Ishikawa (cell line): Measurements from ENCODE around the gene COX17.

Experiments used
- CEBPB ChIP-seq: IDR thresholded peaks from 2 replicates; pipeline ENCODE4 v1.6.1; 2012
- CREB1 ChIP-seq: IDR thresholded peaks from 2 replicates; pipeline ENCODE4 v1.6.1; 2012; ENCODE audit warnings: low read depth
- EGR1 ChIP-seq: IDR thresholded peaks from 2 replicates; pipeline ENCODE4 v1.6.1; 2012
- EP300 ChIP-seq: IDR thresholded peaks from 2 replicates; pipeline ENCODE4 v1.6.1; 2012; ENCODE audit warnings: borderline replicate concordance
- FOXM1 ChIP-seq: IDR thresholded peaks from 2 replicates; pipeline ENCODE4 v1.6.1; 2012; ENCODE audit warnings: low read depth, borderline replicate concordance
- NFIC ChIP-seq: IDR thresholded peaks from 2 replicates; pipeline ENCODE4 v1.6.1; 2012
- RAD21 ChIP-seq: IDR thresholded peaks from 2 replicates; pipeline ENCODE4 v1.6.1; 2012; ENCODE audit warnings: low read depth
- TAF1 ChIP-seq: IDR thresholded peaks from 2 replicates; pipeline ENCODE4 v1.6.1; 2012; ENCODE audit warnings: low read depth, mild to moderate bottlenecking
- TCF12 ChIP-seq: IDR thresholded peaks from 2 replicates; pipeline ENCODE4 v1.6.1; 2012; ENCODE audit warnings: low read depth
- TEAD4 ChIP-seq: IDR thresholded peaks from 2 replicates; pipeline ENCODE4 v1.6.1; 2012
- USF1 ChIP-seq: IDR thresholded peaks from 2 replicates; pipeline ENCODE4 v1.6.1; 2012
- YY1 ChIP-seq: IDR thresholded peaks from 2 replicates; pipeline ENCODE4 v1.6.1; 2012; ENCODE audit warnings: low read depth
- ZBTB7A ChIP-seq: IDR thresholded peaks from 2 replicates; pipeline ENCODE4 v1.6.1; 2012; ENCODE audit warnings: low read depth
- TF ChIP-seq, protein P1 (sequence below): IDR thresholded peaks from 2 replicates; pipeline ENCODE4 v1.6.1; 2012; ENCODE audit warnings: low read depth, mild to moderate bottlenecking
- TF ChIP-seq, protein P2 (sequence below): IDR thresholded peaks from 2 replicates; pipeline ENCODE4 v1.6.1; 2012

COX17 gene

GRCh38 chr3:119679874-119680273 lies 2.7 kb upstream of the COX17 start:
- TF ChIP-seq TAF1 (no peak), YY1 (no peak), ZBTB7A (no peak), TEAD4 (no peak), EP300 (no peak), TCF12 (no peak), CEBPB (no peak), NFIC (no peak), EGR1 (no peak), FOXM1 (no peak)

- TF ChIP-seq, protein P1, sequence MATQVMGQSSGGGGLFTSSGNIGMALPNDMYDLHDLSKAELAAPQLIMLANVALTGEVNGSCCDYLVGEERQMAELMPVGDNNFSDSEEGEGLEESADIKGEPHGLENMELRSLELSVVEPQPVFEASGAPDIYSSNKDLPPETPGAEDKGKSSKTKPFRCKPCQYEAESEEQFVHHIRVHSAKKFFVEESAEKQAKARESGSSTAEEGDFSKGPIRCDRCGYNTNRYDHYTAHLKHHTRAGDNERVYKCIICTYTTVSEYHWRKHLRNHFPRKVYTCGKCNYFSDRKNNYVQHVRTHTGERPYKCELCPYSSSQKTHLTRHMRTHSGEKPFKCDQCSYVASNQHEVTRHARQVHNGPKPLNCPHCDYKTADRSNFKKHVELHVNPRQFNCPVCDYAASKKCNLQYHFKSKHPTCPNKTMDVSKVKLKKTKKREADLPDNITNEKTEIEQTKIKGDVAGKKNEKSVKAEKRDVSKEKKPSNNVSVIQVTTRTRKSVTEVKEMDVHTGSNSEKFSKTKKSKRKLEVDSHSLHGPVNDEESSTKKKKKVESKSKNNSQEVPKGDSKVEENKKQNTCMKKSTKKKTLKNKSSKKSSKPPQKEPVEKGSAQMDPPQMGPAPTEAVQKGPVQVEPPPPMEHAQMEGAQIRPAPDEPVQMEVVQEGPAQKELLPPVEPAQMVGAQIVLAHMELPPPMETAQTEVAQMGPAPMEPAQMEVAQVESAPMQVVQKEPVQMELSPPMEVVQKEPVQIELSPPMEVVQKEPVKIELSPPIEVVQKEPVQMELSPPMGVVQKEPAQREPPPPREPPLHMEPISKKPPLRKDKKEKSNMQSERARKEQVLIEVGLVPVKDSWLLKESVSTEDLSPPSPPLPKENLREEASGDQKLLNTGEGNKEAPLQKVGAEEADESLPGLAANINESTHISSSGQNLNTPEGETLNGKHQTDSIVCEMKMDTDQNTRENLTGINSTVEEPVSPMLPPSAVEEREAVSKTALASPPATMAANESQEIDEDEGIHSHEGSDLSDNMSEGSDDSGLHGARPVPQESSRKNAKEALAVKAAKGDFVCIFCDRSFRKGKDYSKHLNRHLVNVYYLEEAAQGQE, result no peak
- TF ChIP-seq TEAD4 (no peak), TAF1 (no peak), USF1 (no peak), EGR1 (no peak), ZBTB7A (no peak), TCF12 (no peak)
Measured at GRCh38 chr3:119677641-119677934, 382 bp upstream of the COX17 start.

GRCh38 chr3:119676020-119676419 lies 1.2 kb downstream of the COX17 start:
- TF ChIP-seq YY1 (no peak), TCF12 (no peak)

- no peak for TF ChIP-seq TEAD4
- TF ChIP-seq CEBPB, result no peak
- no peak for TF ChIP-seq USF1
- TF ChIP-seq FOXM1, result no peak
- TF ChIP-seq EP300, result no peak
- no peak for TF ChIP-seq RAD21
- no peak for TF ChIP-seq YY1
- TF ChIP-seq TAF1, result no peak
- TF ChIP-seq ZBTB7A, result no peak
- TF ChIP-seq NFIC, result no peak
Measured at GRCh38 chr3:119675188-119675874, 1.9 kb downstream of the COX17 start.

- TF ChIP-seq EP300, result no peak
- no peak for TF ChIP-seq CEBPB
- TF ChIP-seq, protein P1, result no peak
- TF ChIP-seq CREB1, result no peak
- TF ChIP-seq TEAD4, result no peak
- TF ChIP-seq USF1, result no peak
- no peak for TF ChIP-seq YY1
- TF ChIP-seq ZBTB7A, result no peak
- no peak for TF ChIP-seq TAF1
- TF ChIP-seq TCF12, result no peak
- TF ChIP-seq, protein P2, sequence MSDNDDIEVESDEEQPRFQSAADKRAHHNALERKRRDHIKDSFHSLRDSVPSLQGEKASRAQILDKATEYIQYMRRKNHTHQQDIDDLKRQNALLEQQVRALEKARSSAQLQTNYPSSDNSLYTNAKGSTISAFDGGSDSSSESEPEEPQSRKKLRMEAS, result no peak
- TF ChIP-seq FOXM1, result no peak
- TF ChIP-seq RAD21, result no peak
- no peak for TF ChIP-seq EGR1
- no peak for TF ChIP-seq NFIC
Measured at GRCh38 chr3:119673875-119674274, 3.3 kb downstream of the COX17 start.

DNA sequence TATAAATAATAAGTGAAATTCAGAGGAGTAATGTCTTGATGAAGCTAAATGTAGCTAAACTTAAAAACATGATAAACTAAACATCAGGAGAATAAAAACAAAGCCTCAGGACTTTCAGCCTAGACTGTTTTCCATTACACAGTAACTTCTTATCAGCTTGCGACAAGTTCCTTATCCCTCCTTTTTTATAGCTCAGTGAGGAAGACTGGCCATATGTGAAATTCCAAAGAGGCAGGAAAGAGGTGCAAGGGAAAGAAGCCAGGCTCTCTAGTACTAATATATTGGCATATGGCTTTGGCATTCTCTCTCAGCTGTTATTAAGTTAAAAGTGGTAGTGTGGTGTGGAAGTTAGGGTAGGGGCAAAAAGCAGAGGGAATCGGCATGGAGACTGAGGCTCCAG lies 4.4 kb downstream of the COX17 start:
- TF ChIP-seq RAD21 (no peak), TAF1 (no peak), FOXM1 (no peak), TCF12 (no peak), CEBPB (no peak)
- TF ChIP-seq, protein P1, result no peak
